Activated CD4-positive, CD25-positive, alpha-beta regulatory T cell treated with anti-CD3 and anti-CD28 coated beads, Interleukin-2, amount 50 U/mL, for 24 hours (primary cell): ENCODE data around the gene SLC25A11.
A peak's percentile ranks its signal among the peaks of the same experiment; 100 is the strongest.
"Not testable (repeated sequence)": the region's sequence is repeated elsewhere in the genome, so short reads cannot be mapped to it uniquely, and the experiment has no call there.

Source experiments
- ATAC-seq, 2 donors: fragments of 150-1000 bp; cut with Tn5 transposase; one replicate each; pipeline ENCODE4 v1.10.0; 2021; ENCODE audit warnings: mild to moderate bottlenecking in 1 of 2, moderate library complexity in 1 of 2

The SLC25A11 gene

DNA sequence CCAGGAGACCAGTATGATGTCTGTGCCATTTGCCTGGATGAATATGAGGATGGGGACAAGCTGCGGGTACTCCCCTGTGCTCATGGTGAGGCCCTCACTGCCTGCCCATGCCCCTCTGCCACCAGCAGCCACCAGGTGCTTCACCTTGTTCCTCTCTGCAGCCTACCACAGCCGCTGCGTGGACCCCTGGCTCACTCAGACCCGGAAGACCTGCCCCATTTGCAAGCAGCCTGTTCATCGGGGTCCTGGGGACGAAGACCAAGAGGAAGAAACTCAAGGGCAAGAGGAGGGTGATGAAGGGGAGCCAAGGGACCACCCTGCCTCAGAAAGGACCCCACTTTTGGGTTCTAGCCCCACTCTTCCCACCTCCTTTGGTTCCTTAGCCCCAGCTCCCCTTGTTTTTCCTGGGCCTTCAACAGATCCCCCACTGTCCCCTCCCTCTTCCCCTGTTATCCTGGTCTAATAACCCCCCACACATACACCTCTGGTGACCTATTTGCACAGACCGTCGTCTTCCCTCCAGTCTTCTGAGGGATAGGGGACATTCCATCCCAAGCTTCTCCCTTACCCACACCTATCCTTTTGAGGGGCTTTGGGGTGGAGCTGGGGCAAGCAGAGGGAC is 4.8 kb upstream of the SLC25A11 start:
- no peak for ATAC-seq

DNA sequence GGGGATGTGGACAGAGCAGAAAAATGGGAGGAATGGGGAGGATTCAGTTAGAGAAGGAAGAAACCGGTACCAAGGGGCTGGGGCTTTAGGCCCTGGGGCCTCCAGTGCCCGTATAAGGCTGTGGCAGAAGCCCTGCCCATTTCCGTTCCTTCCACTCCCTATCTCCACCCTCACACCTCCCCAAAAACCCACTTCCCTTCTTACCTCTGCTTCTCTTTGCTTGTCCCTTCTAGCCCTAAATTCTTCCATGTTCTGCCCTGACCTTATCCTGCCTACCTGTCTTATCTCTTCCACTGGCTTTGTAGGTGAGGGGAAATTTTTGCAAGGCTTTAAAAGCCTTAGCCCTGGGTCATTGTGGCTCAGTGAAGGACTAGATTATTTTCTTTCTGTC is 4.3 kb upstream of the SLC25A11 start:
- no peak for ATAC-seq

DNA sequence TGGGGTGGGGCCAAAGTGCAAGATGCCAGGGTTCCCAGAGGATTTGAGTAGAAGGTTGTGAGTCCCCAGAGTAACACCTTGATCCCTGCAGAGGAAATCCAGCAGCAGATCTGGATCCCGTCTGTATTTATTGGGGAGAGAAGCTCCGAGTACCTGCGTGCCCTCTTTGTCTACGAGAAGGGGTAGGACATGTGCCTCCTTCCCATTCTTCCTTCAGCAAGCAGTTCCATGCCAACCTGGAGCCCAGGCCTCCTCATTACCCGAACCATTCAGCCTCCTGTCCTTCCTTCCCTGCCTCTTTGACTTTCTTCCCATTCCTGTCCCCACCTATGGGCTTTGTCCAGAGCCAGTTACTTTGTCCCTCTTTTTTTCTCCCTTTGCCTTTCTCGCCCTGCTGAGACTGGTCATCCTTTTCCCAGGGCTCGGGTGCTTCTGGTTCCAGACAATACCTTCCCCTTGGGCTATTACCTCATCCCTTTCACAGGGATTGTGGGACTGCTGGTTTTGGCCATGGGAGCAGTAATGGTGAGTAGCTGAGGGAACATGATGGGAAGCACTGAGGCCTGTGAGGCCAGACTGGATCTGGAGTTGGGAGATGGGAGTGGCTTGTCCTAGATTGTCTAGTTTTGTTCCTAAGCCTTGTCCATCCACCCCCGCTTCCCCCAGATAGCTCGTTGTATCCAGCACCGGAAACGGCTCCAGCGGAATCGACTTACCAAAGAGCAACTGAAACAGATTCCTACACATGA is 3.1 kb upstream of the SLC25A11 start:
- ATAC-seq: no peak

DNA sequence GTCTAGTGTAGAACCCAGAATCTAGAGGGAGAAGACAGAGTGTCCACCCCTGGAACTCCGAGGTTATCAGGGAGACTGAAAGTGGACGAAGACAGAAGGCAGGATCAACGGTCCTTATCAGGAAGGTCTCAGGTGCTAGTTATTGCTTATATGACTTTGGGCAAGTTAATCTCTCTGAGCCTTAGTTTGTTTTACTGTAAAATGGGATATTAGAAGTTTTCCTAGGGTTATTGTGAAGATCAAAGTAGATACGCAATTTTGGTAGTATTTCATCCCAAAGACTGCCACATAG is 1.4 kb upstream of the SLC25A11 start:
- no peak for ATAC-seq

DNA sequence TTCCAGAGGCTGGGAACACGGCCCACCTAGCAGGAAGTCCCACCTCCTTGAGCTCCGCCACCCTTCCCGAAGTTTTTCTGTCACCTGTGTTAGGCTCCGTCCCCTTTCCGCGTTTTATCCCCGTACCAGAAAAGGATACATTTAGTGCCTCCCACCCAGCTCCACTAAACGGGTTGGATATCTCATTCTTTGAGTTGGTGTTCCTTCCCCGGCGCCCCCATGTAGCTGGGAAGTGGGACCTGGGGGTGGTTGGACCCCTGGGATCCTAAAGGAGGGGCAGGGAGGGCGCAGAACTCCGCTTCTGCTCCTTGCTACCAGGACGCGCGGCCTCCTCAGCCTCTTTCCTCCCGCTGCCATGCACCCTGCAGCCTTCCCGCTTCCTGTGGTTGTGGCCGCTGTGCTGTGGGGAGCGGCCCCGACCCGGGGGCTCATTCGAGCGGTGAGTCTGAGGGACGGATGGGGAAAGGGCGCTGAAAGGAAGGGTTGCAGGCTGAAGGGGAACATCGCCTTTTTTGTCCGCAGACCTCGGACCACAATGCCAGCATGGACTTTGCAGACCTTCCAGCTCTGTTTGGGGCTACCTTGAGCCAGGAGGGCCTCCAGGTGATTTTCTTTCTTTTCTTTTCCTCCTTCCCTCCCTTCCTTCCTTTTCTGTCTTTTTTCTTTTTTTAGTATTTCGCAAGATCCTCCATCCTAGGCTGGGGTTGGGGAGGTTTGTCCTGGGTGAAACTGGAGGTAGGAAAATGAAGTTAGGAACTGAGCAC is 891 bp upstream of the SLC25A11 start:
- ATAC-seq: no peak

DNA sequence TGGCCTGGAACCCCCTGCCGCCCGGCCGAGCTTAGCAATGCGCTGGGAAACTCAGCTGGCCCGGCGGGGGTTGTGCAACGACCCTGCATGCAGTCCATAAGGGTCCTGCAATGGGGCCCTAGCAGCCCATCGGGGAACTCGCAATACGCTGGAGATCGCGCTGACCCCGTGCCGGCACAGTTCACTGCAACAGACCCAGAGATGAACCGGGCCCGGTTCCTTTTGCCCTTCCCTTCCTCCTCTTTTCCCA is 375 bp downstream of the SLC25A11 start:
- ATAC-seq: peak; percentile 0

DNA sequence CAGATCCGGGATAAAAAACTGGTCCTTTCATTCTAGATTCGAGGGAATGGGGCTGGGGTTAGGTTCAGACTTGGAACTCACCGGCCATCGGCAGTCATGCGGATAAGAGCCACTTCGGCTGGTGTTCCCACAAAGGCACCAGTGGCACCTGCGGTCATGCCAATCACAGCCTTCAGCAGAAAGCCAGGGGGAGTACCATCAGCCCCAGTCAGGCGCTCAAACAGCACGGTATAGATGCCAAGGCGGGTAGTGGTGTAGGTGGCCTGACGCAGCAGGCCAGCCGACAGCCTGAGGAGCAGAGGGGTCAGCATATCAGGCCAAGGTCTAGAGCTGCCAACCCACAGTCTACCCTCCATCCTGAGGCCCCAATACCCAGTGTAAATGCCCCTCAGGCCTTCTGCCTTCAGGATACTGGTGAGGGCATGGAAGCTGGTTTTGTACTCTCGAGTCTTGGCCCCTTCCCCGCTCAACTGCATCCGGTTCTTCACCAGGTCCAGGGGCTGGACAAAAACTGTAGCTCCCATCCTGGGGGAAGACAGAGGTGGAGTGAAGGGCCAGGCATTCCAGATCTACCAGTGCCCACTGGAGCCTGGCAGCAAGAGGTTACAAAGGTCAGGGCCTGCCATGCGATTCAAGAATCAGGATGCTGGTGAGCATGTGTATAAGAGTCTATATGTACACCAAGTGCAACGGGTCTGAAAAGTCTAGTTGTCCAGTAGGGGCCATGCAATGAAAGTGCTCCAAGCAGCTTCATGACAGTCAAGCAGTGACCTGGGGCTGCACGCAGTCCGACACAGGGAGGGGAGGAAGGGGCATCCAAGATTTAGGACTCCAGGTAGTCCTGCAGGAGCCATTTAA is 929 bp downstream of the SLC25A11 start:
- ATAC-seq: no peak

DNA sequence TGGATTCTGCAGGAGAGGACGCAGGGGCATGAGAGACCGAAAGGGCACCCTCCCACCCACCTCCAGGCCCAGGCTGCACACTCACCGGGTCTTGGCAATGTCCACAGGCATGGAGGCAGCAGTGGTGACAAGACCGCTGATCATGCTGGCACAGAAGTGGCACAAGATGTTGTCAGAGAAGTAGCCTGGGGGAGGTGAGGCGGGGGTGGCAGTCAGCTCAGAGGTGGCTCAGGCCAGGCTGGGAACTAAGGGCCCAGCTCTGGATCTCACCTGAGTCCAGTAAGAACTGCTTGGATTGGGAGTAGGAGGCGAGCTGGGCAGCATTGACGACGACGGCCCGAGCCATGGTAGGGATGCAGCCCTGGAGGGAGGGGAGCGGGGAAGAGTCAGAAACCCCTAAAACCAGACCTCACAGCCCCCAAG is 1.8 kb downstream of the SLC25A11 start:
- no peak for ATAC-seq

DNA sequence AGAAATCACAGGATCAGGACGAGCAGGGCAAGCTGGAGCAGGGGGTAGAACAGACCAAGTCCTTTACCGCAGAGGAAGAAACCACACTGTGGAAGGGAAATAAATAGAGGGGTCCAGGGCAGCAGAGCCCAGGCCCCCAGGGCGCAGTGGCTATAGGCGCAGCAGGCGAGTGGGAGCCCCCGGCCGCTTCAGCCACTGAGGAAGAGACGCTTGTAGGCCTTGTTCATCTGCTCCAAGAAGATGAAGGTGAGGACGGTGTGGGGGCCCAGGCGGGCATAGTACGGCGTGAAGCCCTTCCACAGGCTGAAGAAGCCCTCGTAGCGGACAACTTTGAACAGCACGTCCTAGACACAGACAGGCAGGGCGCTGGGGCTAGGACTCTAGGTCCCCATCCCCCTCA is 2.3 kb downstream of the SLC25A11 start:
- ATAC-seq: no peak

DNA sequence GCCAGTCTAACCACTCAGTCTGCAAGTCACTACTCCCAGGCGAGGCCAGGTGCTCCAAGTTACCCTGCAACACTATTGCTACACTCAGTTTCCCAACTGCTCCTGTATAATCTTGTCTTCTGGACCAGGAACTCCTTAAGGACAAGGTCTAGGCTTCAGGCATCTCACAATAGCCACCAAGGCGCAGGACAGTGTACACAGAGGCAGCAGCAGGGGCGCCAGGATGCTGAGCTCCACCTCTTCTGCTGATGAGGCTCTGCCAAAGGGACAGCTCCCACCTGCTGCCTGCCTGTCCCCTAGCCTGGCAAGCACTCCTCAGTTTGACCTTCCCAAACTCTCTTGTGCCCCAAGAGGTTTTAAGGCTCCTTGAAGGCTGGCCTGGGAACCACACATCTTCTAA is 3.4 kb downstream of the SLC25A11 start:
- no peak for ATAC-seq

DNA sequence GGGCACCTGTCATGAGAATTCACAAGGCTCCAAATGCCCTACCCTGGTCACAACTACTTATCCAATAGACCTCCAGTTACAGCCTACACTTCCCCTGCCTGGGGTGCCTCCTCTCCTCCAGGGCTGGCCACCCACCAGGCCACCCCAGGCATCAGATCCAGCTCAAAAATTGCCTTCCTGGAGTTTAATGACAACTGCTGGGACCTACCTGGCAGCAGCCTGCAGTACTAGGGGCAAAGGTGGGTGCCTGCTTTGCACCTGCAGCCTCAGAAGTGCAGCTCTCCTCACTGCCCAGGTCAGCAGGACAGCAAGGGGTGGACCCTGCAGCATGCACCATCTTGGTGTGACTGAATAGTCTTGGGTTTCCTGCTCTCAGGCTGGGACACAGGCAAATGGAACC is 4.2 kb downstream of the SLC25A11 start:
- ATAC-seq: no peak

DNA sequence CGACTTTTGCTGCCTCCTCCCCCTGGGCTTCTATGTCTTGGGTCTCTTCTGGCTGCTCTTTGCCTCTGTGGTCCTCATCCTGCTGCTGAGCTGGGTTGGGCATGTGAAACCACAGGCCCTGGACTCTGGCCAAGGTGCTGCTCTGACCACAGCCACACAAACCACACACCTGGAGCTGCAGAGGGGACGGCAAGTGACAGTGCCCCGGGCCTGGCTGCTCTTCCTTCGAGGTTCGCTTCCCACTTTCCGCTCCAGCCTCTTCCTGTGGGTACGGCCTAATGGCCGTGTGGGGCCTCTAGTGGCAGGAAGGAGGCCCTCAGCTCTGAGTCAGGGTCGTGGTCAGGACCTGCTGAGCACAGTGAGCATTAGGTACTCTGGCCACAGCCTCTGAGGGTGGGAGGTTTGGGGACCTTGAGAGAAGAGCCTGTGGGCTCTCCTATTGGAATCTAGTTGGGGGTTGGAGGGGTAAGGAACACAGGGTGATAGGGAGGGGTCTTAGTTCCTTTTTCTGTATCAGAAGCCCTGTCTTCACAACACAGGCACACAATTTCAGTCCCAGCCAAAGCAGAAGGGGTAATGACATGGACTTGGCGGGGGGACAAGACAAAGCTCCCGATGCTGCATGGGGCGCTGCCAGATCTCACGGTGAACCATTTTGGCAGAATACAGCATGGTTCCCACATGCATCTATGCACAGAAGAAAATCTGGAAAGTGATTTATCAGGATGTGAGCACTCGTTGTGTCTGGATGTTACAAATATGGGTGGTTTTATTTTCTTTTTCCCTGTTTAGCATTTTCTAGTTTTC is 5.5 kb downstream of the SLC25A11 start:
- ATAC-seq: no peak

DNA sequence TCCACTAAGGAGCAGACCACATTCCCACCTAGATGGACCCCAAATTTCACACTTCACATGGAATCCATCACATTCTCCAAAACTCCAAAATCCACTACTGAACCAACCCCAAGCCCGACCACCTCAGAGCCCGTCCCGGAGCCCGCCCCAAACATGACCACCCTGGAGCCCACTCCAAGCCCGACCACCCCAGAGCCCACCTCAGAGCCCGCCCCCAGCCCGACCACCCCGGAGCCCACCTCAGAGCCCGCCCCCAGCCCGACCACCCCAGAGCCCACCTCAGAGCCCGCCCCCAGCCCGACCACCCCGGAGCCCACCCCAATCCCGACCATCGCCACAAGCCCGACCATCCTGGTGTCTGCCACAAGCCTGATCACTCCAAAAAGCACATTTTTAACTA is 6.2 kb downstream of the SLC25A11 start:
- ATAC-seq: no peak

DNA sequence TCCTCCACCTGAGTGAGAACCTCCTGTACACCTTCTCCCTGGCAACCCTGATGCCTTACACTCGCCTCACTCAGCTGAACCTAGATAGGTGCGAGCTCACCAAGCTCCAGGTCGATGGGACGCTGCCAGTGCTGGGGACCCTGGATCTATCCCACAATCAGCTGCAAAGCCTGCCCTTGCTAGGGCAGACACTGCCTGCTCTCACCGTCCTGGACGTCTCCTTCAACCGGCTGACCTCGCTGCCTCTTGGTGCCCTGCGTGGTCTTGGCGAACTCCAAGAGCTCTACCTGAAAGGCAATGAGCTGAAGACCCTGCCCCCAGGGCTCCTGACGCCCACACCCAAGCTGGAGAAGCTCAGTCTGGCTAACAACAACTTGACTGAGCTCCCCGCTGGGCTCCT is 7.1 kb downstream of the SLC25A11 start:
- ATAC-seq: no peak

DNA sequence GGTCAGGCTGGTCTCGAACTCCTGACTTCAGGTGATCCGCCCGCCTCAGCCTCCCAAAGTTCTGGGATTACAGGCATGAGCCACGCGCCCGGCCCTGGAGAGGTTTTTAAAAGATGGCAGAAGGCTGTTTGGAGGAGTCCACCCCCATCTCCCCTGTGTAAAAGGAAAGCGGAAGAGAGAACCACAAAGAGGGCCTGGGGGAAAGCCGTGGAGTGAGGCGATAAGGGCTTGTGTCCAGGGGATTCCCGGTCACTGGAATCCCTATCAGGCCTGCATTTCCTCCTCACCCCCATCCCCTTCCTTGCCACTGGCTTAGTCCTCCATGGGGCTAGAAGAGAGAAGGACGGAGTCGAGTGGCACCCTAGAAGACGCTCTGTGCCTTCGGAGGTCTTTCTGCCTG is 7.9 kb downstream of the SLC25A11 start, which contains the start of gene GP1BA:
TSS of gene GP1BA (plus strand) at position 315 of the 400 bp plus-strand sequence. CDS start 328 bp downstream, outside the sequence.
- no peak for ATAC-seq

DNA sequence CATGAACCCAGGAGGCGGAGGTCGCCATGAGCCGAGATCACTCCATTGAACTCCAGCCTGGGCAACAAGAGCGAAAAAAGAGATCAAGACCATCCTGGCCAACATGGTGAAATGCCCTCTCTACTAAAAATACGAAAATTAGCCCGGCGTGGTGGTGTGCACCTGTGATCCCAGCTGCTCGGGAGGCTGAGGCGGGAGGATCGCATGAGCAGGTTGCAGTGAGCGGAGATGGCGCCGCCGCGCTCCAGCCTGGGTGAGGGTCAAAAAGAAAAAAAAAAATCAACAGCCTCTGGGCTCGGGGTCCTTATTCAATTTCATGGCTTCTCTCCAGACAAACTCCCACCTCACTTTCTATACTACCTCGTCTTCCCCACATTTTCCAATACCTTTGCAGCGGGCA is 11.0 kb downstream of the SLC25A11 start:
- no peak for ATAC-seq

DNA sequence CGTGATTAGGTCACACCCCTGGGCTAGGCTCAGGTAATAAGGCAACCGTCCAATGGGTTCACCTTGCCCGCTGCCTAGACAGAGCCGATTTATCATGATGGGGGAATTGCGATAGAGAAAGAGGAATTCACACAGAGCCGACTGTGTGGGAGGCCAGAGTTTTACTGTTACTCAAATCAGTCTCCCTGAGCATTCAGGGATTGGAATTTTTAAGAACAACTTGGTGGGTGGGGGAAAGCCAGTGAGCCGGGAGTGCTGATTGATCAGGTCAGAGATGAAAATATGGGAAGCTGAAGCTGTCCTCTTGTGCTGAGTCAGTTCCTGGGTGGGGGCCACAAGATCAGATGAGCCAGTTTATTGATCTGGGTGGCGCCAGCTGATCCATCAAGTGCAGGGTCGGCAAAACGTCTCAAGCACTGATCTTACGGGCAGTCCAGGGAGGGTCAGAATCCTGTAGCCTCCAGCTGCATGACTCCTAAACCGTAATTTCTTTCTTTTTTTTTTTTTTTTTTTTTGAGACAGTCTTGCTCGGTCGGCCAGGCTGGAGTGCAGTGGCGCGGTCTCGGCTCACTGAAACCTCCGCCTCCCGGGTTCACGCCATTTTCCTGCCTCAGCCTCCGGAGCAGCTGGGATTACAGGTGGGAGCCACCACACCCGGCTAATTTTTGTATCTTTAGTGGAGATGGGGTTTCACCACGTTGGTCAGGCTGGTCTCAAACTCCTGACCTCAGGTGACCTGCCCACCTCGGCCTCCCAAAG is 13.1 kb downstream of the SLC25A11 start:
- ATAC-seq: not testable (repeated sequence)

DNA sequence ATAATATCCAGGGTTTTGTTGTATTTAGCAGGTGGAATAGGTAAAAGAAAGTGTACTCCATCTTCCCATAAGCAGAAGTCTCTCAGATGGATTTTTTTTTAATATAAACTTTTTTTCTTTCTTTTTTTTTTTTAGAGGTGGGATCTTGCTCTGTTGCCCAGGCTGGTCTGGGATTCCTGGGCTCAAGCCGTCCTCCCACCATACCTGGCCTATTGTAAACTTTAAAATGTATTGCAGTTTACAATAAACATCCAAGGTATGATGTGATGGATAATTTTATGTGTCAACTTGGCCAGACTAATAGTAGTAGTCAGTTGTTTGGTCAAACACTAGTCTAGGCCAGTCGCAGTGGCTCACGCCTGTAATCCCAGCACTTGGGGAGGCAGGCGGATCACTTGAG is 18.5 kb downstream of the SLC25A11 start:
- ATAC-seq: no peak

DNA sequence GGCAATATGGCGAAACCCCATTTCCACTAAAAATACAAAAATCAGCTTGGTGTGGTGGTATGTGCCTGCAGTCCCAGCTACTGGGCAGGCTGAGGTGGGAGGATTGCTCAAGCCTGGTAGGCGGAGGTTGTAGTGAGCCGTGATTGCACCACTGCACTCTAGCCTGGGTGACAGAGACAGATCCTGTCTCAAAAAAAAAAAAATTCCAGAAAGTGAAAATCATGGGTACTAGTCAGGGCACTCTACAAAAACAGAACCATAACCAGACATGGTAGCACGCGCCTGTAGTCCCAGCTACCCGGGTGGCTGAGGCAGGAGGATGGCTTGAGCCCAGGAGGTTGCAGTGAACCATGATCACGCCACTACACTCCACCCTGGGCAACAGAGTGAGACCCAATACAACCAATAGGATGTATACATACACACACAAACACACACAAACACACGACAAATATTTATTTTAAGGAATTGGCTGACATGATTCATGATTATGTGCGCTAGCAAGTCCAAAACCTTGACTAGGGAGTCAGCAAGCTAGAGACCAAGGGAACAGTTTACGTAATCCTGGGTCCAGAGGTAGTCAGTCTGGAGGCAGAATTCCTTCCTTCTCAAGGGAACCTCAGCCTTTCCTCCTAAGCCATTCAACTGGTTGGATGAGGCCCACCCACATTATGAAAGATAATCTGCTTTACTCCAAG is 19.3 kb downstream of the SLC25A11 start:
- no peak for ATAC-seq

DNA sequence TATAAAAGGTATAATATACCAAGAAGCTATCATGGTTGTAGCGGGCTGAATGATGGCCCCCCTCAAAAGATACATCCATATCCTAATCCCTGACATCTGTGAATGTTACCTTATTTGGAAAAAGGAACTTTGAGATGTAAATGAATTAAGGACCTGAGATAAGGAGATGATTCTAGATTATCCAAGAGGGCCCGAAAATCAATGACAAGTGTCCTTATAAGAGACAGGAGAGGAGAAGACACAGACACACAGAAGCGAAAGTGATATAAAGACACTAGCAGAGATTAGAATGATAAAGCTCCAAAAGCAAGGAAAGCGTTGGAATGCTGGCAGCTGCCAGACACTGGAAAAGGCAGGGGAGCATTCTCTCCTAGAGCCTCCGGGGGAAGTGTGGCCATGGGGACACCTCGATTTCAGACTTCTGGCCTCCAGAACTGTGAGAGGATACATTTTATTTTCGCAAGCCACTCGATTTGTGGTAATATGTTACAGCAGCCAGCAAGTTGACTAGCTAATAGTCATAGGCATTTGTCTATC is 20.3 kb downstream of the SLC25A11 start:
- ATAC-seq: no peak

DNA sequence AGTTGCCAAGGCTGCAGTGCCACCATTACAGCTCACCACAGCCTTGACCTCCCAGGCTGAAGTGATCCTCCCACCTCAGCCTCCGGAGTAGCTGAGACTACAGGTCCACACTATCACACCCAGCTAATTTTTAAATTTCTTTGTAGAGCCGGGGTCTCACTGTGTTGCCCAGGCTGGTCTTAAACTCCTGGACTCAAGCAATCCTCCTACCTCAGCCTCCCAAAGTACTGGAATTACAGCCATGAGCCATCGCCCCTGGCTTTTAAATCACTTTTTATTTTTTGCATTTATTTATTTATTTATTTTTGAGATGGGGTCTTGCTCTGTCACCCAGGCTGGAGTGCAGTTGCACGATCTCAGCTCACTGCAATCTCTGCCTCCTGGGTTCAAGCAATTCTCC is 25.3 kb downstream of the SLC25A11 start:
- ATAC-seq: not testable (repeated sequence)
